Measurements from ENCODE around the gene NCOA6. TPM values are rescaled to one million over a fixed set of nuclear protein-coding genes. Genes with fewer than 3 reads are reported as not detected.

The NCOA6 gene
- polyA plus RNA-seq, 1 experiment = 14.0 TPM

GRCh38 chr20:34871966-34872621, 46.6 kb upstream of the NCOA6 start:
- ChIA-PET POLR2A (no interaction called here), CTCF (interaction anchor here (0.8 to 5.1 kb wide), 18 partner anchors 10 to 389 kb away, joined by 3 to 61 read pairs (median 5); partner anchors contain the start of genes GSS and MYH7B)
- no peak for DNase-seq (ENCODE audit: low read depth)
- Histone ChIP-seq H3K36me3 (ENCODE audit: control insufficient read depth, insufficient read depth, low read length) (no peaks in the 10 kb centered on the region), H3K27me3 (ENCODE audit: control insufficient read depth, insufficient read depth, low read length) (no peaks in the 10 kb centered on the region), H3K4me3 (ENCODE audit: low read depth, low read length) (peak overlapping the region; percentile 81)
- no peak for TF ChIP-seq CTCF (IDR thresholded peaks at IDR 0.05; ENCODE audit: insufficient read depth, low read depth, low read length)

- POLR2A ChIA-PET = no interaction called here
- no peak for TF ChIP-seq CTCF (IDR thresholded peaks at IDR 0.05; ENCODE audit: insufficient read depth, low read depth, low read length)
- H3K4me3 ChIP-seq (ENCODE audit: low read depth, low read length) = no peak overlapping the region
- no peaks in the 10 kb centered on the region for H3K36me3 ChIP-seq (ENCODE audit: control insufficient read depth, insufficient read depth, low read length)
- CTCF ChIA-PET = interaction anchor here (0.5 to 5.1 kb wide), 4 partner anchors 19 to 98 kb away, joined by 3 to 61 read pairs (median 4); no protein-coding TSS in a partner anchor
- no peak for DNase-seq (ENCODE audit: low read depth)
- no peaks in the 10 kb centered on the region for H3K27me3 ChIP-seq (ENCODE audit: control insufficient read depth, insufficient read depth, low read length)
These were observed 46.0 kb upstream of the NCOA6 start for GRCh38 chr20:34871320-34871926.

- H3K4me3 ChIP-seq (ENCODE audit: low read depth, low read length) = no peak overlapping the region
- ChIA-PET CTCF (interaction anchor here (1.4 to 1.7 kb wide), 2 partner anchors 9 to 232 kb away, joined by 3 to 8 read pairs; no protein-coding TSS in a partner anchor), POLR2A (no interaction called here)
- DNase-seq (ENCODE audit: low read depth) = no peak
- no peaks in the 10 kb centered on the region for H3K27me3 ChIP-seq (ENCODE audit: control insufficient read depth, insufficient read depth, low read length)
- TF ChIP-seq CTCF (IDR thresholded peaks at IDR 0.05; ENCODE audit: insufficient read depth, low read depth, low read length) = no peak
- H3K36me3 ChIP-seq (ENCODE audit: control insufficient read depth, insufficient read depth, low read length) = peaks cover 10% of the 10 kb centered on the region; the same call in 1 of the 2 replicates
These were observed 38.8 kb upstream of the NCOA6 start for GRCh38 chr20:34864216-34864615.

GRCh38 chr20:34863421-34863965, 38.0 kb upstream of the NCOA6 start:
- CTCF ChIA-PET = interaction anchor here (1.4 to 1.6 kb wide), 2 partner anchors 9 to 233 kb away, joined by 3 to 12 read pairs; partner anchors contain the start of gene GGT7
- POLR2A ChIA-PET = no interaction called here

More at GRCh38 chr20:34863421-34863965, 38.0 kb upstream of the NCOA6 start:
- TF ChIP-seq CTCF (IDR thresholded peaks at IDR 0.05; ENCODE audit: insufficient read depth, low read depth, low read length) = no peak
- H3K36me3 ChIP-seq (ENCODE audit: control insufficient read depth, insufficient read depth, low read length) = peaks cover 10% of the 10 kb centered on the region
- no peak overlapping the region for H3K4me3 ChIP-seq (ENCODE audit: low read depth, low read length)
- no peak for DNase-seq (ENCODE audit: low read depth)
- H3K27me3 ChIP-seq (ENCODE audit: control insufficient read depth, insufficient read depth, low read length) = no peaks in the 10 kb centered on the region
